Esophagus muscularis mucosa (tissue), 4 donors: Measurements from ENCODE around the gene GEN1. TPM values are rescaled to one million over a fixed set of nuclear protein-coding genes. Genes with fewer than 3 reads are reported as not detected.

Source experiments
- DNase-seq: peaks from one replicate; pipeline ENCODE4 v3.0.0-alpha.2; 2017; ENCODE audit errors: extremely low spot score
- H3K27ac ChIP-seq, 4 donors: fragments of 200-600 bp; sonication (generic); replicated peaks in 1 of 4; 1 replicate in 3 of 4; 2 replicates in 1 of 4; pipeline ENCODE4 v1.5.1; 2016 to 2019; ENCODE audit warnings: mild to moderate bottlenecking in 1 of 4
- H3K27me3 ChIP-seq, 4 donors: fragments of 200-600 bp; sonication (generic); one replicate each; pipeline versions ENCODE4 v1.5.1 to v1.6.0; 2016 to 2019
- H3K36me3 ChIP-seq, 4 donors: fragments of 200-600 bp; sonication (generic); one replicate each; pipeline ENCODE4 v1.5.1; 2016 to 2019
- H3K4me1 ChIP-seq, 4 donors: fragments of 200-600 bp; sonication (generic); one replicate each; pipeline ENCODE4 v1.5.1; 2016 to 2019
- H3K4me3 ChIP-seq, 4 donors: fragments of 200-600 bp; sonication (generic); 1 replicate in 2 of 4; 2 replicates in 2 of 4; pipeline ENCODE4 v1.5.1; 2016 to 2019; ENCODE audit warnings: mild to moderate bottlenecking in 4 of 4, moderate library complexity in 1 of 4
- H3K9me3 ChIP-seq, 4 donors: fragments of 200-600 bp; sonication (generic); 1 replicate in 3 of 4; 2 replicates in 1 of 4; pipeline ENCODE4 v1.5.1; 2016 to 2019
- EP300 ChIP-seq: sonication (generic); formaldehyde crosslinking; IDR thresholded peaks from one replicate; pipeline ENCODE4 v1.6.1; 2017; ENCODE audit warnings: antibody characterized with exemption
- POLR2A ChIP-seq: fragments of 450-650 bp; IDR thresholded peaks from one replicate; pipeline ENCODE4 v1.6.1; 2017; ENCODE audit warnings: antibody characterized with exemption, moderate library complexity, mild to moderate bottlenecking, low read depth
- POLR2AphosphoS5 ChIP-seq, 2 donors: sonication (generic); formaldehyde crosslinking; IDR thresholded peaks; one replicate each; pipeline ENCODE4 v1.6.1; 2017; ENCODE audit warnings: antibody characterized with exemption in 2 of 2
- WGBS: methylation state at CpG from one replicate; pipeline ENCODE4 v1.1.5; 2018; 5-methylcytosine and 5-hydroxymethylcytosine counted together
- intact Hi-C: fragments of 100-400 bp; cut with DNase I; formaldehyde crosslinking; loops from one replicate; pipeline ENCODE4 v1.15.1; 2023
- total RNA-seq, 4 donors: library from RNA; depleted of rRNA; stranded (reverse); fragments of >200 nt; gene quantifications; one replicate each; pipeline versions ENCODE4 v1.1.0 to v1.2.1, GENCODE V29; 2016
- TF ChIP-seq, protein P1 (sequence below), 3 experiments: fragments of 200-600 bp in 2 of 3; fragments of 450-650 bp in 1 of 3; sonication (generic) in 2 of 3; IDR thresholded peaks; one replicate each; pipeline ENCODE4 v1.5.1; 2017 to 2019; ENCODE audit warnings: antibody characterized with exemption in 3 of 3, mild to moderate bottlenecking in 2 of 3, moderate library complexity in 1 of 3

The GEN1 gene
- total RNA-seq, 4 donors from 2014 or later, result 1.2 to 7.3 (median 3.2) TPM

DNA sequence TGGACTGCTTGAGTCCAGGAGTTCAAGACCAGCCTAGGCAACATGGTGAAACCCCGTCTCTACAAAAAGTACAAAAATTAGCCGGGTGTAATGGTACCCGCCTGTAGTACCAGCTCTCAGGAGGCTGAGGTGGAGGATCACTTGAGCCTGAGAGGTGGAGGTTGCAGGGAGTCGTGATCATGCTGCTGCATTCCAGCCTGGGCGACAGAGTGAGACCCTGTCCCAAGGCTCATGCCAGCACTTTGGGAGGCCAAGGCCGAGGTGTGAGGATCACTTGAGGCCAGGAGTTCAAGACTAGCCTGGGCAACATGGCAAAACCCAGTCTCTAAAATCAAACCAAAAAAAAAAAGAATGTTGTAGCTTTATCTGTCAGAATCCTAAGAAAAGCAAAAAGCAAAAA lies 25.7 kb upstream of the GEN1 start:
- no peak overlapping the region for H3K4me3 ChIP-seq
- H3K27ac ChIP-seq, result no peak overlapping the region
- H3K4me1 ChIP-seq, result no peaks in the 10 kb centered on the region
- H3K9me3 ChIP-seq, result no peaks in the 10 kb centered on the region
- DNase-seq, result no peak
- 88% methylated on average over 6 of the region's 6 CpGs for WGBS
- intact Hi-C loops, result no loop called here
- no peak for TF ChIP-seq EP300
- no peak for TF ChIP-seq POLR2AphosphoS5 (IDR thresholded peaks at IDR 0.05)
- TF ChIP-seq POLR2A, result no peak
- TF ChIP-seq, protein P1, sequence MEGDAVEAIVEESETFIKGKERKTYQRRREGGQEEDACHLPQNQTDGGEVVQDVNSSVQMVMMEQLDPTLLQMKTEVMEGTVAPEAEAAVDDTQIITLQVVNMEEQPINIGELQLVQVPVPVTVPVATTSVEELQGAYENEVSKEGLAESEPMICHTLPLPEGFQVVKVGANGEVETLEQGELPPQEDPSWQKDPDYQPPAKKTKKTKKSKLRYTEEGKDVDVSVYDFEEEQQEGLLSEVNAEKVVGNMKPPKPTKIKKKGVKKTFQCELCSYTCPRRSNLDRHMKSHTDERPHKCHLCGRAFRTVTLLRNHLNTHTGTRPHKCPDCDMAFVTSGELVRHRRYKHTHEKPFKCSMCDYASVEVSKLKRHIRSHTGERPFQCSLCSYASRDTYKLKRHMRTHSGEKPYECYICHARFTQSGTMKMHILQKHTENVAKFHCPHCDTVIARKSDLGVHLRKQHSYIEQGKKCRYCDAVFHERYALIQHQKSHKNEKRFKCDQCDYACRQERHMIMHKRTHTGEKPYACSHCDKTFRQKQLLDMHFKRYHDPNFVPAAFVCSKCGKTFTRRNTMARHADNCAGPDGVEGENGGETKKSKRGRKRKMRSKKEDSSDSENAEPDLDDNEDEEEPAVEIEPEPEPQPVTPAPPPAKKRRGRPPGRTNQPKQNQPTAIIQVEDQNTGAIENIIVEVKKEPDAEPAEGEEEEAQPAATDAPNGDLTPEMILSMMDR (IDR thresholded peaks at IDR 0.05), result no peak
- H3K36me3 ChIP-seq, result peaks cover 0 to 89% (median 48%) of the 10 kb centered on the region in 4 donors
- H3K27me3 ChIP-seq, result no peaks in the 10 kb centered on the region

DNA sequence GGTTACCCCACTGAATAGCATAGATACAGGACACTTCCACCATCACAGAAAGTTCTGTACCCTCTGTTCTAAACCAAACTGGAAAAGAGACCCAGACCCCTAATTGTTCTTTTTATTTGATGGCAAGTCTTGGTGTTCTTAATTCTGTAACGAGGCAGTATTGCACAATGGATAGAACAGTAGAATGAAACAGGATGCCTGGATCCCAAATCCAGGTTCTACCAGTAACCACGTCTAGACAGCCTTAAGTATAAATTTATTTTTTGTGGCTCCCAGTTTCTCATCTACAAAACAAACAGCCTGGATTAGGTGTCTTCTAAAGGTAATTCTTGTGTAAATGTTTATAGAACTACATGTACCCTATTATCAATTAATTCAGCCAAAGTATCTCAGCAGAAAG lies 24.1 kb upstream of the GEN1 start:
- Histone ChIP-seq H3K4me3 (no peak overlapping the region), H3K27me3 (no peaks in the 10 kb centered on the region), H3K4me1 (no peaks in the 10 kb centered on the region), H3K27ac (no peak overlapping the region), H3K9me3 (no peaks in the 10 kb centered on the region), H3K36me3 (peaks cover 5 to 88% (median 50%) of the 10 kb centered on the region in 4 donors)
- no peak for DNase-seq
- TF ChIP-seq POLR2A (no peak), POLR2AphosphoS5 (IDR thresholded peaks at IDR 0.05) (no peak), EP300 (no peak)
- TF ChIP-seq, protein P1 (IDR thresholded peaks at IDR 0.05), result no peak
- intact Hi-C loops, result no loop called here
- 89% methylated on average over 2 of the region's 2 CpGs for WGBS

DNA sequence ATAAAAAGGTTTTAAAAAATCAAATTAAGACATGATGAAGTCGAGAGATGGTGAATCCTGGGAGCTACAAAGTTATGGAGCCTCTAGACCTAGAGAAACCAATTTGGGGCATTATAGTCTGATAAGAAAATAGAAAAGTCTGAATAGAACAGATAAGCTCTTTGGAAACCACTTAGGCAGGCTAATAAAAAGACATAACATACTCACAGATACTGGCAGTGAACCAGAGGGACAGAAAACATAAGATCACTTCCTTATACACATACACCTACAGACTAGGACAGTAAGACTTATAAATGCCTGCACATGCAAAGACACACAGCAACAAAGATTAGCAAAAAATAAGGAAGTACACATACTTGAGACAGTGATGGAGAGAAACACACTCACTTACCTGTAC lies 20.3 kb upstream of the GEN1 start:
- H3K9me3 ChIP-seq, result no peaks in the 10 kb centered on the region
- DNase-seq, result no peak
- peaks cover 13 to 90% (median 61%) of the 10 kb centered on the region in 4 donors for H3K36me3 ChIP-seq
- no peak for TF ChIP-seq EP300
- TF ChIP-seq, protein P1 (IDR thresholded peaks at IDR 0.05), result no peak
- TF ChIP-seq POLR2AphosphoS5 (IDR thresholded peaks at IDR 0.05), result no peak
- TF ChIP-seq POLR2A, result no peak
- no peaks in the 10 kb centered on the region for H3K27me3 ChIP-seq
- no peak overlapping the region for H3K4me3 ChIP-seq
- no peak overlapping the region for H3K27ac ChIP-seq
- no peaks in the 10 kb centered on the region for H3K4me1 ChIP-seq
- WGBS, result 94% methylated on average over 1 of the region's 1 CpG
- intact Hi-C loops, result no loop called here

DNA sequence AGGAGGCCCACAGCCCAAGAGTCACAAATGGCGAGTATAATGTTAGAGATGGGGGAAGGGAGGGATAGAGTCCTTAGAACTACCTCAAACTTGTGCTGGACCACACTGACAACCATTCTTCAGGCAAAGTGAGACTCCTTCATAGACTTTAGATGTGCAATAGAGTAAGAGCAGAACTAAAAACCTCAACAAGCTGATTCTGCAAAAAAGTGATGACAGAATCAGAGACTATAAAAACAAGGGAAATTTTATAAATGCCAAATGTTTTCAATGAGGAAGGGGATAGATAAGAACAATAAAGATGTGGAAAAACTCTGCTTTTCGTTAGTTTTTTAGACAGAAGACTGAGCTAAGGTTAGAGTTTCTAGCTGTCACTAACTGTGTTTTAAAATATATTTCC lies 18.1 kb upstream of the GEN1 start:
- Histone ChIP-seq H3K4me1 (no peaks in the 10 kb centered on the region), H3K36me3 (peaks cover 13 to 79% (median 61%) of the 10 kb centered on the region in 4 donors), H3K4me3 (no peak overlapping the region), H3K27ac (no peak overlapping the region), H3K9me3 (no peaks in the 10 kb centered on the region), H3K27me3 (no peaks in the 10 kb centered on the region)
- 87% methylated on average over 2 of the region's 2 CpGs for WGBS
- DNase-seq, result no peak
- intact Hi-C loops, result no loop called here
- TF ChIP-seq POLR2A (no peak), POLR2AphosphoS5 (IDR thresholded peaks at IDR 0.05) (no peak), EP300 (no peak)
- TF ChIP-seq, protein P1 (IDR thresholded peaks at IDR 0.05), result no peak

DNA sequence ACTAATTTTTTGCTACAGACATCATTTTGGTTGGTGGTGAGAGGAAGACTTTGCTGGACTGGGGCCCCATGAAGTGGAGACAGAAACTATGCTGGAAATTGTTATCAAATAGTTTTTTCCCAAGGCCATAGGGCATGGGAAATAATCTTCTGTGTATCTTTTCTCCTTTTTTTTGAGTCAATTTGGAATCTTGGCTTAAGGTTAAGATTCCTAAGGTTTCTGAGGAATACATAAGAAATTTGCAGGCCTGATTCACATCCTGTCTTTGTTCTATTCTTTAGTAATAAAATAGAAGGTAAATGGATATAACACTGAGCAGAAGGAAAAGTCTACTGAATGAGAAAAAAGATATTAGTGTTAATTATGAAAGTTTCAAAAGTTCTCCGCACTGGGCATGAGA lies 16.9 kb upstream of the GEN1 start:
- intact Hi-C loops, result no loop called here
- Histone ChIP-seq H3K4me1 (no peaks in the 10 kb centered on the region), H3K27ac (no peak overlapping the region), H3K4me3 (no peak overlapping the region), H3K27me3 (no peaks in the 10 kb centered on the region), H3K9me3 (no peaks in the 10 kb centered on the region), H3K36me3 (peaks cover 13 to 67% (median 59%) of the 10 kb centered on the region in 4 donors)
- DNase-seq, result no peak
- WGBS, result 83% methylated on average over 1 of the region's 1 CpG
- TF ChIP-seq POLR2AphosphoS5 (IDR thresholded peaks at IDR 0.05), result no peak
- TF ChIP-seq POLR2A, result no peak
- TF ChIP-seq, protein P1 (IDR thresholded peaks at IDR 0.05), result no peak
- no peak for TF ChIP-seq EP300
